GM12873 (cell line): Measurements from ENCODE around the gene JAM3.
A peak's percentile ranks its signal among the peaks of the same experiment; 100 is the strongest.

ENCODE experiments used
- TF ChIP-seq, protein P1 (sequence below): IDR thresholded peaks from 2 replicates; pipeline ENCODE4 v1.5.1; 2012; ENCODE audit warnings: low read depth, mild to moderate bottlenecking, moderate library complexity, low read length, control low read depth; ENCODE audit not compliant: insufficient read depth; ENCODE audit errors: missing control alignments

The JAM3 gene

DNA sequence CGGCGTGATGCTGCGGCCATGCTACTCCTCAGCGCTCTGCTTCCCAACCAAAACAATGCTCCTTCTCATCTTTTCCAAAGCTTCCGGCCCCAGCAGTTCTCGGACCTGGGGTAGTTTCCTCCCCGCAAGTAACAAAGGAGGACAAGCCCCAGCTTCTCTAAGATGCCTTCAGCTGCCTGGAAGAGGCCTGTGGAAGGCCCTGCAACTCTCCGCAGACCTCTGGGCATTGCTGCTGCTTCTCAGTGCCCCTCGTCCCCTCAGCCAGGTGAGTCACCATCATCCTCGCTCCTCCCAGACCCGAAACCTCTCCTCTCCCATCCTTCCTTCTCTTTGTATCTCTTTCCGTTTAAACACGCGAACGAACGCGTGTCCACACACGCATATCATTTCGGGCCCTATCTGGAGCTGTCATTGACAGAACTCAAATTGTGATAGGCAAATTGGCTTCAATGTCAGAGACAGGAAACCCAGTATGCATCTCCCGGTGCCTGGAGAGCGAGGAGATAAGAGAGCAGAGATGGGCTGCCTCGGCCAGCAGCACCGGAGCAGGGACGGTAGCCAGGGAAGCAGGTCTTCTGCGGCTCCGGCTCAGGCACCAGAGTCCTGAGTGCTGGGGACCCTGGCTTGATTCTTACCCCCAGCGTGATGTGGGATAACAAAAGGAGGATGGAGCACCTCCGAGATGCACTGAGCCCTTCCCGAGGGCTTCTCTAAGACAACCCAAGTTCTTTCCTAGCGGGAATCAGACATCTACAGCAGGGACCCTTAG, 22.0 kb upstream of the JAM3 start:
- TF ChIP-seq, protein P1, sequence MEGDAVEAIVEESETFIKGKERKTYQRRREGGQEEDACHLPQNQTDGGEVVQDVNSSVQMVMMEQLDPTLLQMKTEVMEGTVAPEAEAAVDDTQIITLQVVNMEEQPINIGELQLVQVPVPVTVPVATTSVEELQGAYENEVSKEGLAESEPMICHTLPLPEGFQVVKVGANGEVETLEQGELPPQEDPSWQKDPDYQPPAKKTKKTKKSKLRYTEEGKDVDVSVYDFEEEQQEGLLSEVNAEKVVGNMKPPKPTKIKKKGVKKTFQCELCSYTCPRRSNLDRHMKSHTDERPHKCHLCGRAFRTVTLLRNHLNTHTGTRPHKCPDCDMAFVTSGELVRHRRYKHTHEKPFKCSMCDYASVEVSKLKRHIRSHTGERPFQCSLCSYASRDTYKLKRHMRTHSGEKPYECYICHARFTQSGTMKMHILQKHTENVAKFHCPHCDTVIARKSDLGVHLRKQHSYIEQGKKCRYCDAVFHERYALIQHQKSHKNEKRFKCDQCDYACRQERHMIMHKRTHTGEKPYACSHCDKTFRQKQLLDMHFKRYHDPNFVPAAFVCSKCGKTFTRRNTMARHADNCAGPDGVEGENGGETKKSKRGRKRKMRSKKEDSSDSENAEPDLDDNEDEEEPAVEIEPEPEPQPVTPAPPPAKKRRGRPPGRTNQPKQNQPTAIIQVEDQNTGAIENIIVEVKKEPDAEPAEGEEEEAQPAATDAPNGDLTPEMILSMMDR = no peak

DNA sequence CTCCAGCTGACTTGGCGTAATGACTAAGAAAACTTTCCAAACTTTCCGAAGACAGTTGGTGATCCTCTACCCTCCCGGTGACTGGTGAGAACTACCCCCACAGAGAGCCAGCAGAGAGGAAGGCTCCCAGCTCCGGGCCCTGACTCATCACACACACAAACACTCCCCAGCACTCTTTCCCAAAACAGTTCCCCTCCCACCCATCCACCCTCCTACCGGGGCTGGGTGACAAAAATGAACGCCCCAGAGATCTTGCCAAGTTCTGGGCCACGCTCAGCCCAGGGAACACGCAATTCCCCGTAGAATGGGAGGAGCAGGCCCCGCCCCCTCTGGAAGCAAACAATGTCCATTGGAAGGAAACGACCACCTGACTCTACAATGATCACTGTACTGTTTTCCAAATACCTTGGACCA, 21.3 kb upstream of the JAM3 start:
- TF ChIP-seq, protein P1 = no peak

DNA sequence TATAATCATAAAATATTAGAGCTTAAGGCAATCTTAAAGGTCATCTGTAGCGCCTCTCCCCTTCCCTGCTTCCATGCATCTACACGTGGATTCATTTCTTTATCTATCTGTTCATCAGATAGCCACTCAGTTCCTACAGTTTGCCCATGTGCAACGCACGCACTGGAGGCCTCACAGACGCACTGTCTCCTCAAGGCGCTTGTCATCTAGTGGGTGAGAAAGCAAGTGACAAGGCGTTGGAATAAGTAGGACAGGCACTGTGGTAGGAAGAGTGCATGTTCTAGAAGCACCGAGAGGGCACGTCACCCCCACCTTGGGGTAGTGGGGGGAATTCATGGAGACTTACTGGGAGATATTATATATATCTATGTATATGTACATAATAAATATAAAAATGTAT, 20.8 kb upstream of the JAM3 start:
- TF ChIP-seq, protein P1 = no peak

DNA sequence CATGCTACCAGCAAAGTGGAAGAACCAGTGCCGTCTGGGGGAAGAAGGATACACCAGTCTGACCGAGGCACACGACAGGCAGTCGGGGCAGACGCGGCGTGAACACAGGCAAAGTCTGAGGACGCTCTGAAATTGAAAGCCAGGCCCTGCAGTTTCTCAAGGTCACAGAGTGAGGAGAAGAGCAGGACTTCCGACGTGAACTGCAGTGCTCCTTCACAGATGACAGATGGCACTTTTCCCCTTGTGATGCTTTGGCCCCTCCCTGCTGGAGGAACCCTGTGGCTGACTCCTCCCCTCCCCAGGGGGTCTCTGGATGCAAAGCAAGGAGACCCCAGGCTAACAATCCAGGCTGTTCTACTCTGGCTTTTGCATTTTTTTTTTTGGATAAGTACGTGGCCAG, 19.6 kb upstream of the JAM3 start:
- TF ChIP-seq, protein P1 = no peak

DNA sequence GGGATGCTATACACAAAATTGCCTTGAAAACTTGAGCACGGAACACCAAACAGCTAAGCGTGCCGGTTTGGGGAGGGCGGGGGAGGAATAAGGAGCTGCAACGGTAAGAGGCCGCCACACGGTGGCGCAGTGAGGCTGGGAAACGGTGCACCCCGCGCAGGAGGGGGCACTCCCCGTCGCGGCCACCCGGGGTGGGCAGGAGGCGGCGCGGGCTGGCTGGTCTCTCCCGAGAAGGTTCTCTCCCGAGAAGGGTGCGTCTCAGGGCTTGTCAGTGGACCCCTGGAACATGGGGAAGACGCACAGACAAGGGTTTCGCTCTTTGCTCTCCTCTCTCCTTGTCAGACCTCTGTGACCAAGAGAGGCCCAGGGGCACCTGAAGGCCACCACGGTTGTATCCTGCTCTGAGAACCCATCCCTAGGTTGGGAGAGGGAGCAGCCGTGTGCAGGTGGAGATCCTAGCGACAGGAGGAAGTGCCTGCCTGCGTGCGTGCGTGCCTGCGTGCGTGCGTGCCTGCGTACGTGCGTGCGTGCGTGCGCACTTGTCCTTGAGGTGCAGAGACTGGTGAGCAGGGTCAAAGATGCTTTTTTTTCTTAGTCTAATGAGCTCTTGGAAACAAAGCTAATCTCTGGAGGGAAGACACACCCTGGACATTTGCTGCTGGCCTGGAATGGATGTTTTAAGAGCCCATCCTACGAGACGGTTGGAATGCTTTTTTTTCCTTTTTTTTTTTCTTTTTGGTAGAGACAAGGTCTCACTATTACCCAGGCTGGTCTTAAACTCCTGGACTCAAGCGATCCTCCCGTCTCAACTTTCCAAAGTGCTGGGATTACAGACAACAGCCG, 18.1 kb upstream of the JAM3 start:
- TF ChIP-seq, protein P1 = peak; percentile 90

DNA sequence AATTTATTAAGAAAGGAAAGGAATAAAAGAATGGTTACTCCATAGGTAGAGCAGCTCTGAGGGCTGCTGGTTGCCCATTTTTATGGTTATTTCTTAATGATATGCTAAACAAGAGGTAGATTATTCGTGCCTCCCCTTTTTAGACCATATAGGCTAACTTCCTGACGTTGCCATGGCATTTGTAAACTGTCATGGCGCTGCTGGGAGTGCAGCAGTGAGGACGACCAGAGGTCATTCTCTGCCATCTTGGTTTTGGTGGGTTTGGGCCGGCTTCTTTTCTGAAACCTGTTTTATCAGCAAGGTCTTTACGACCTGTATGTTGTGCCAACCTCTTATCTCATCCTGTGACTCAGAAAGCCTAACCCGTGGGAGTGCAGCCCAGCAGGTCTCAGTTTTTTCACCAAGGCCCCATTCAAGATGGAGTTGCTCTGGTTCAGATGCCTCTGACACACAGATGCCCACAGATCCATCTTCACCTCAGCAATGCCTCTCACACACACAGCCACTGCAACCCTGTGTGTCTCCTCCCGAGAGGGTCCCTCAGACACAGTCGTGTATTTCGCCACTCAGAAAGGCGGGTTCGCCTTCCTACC, 16.4 kb upstream of the JAM3 start:
- TF ChIP-seq, protein P1 = no peak
